HepG2 (cell line): ENCODE measurements around the gene CPXM1. TPM values are rescaled to one million over a fixed set of nuclear protein-coding genes. Genes with fewer than 3 reads are reported as not detected.

Source experiments
- ATAC-seq: fragments of 200-7000 bp; cut with Tn5 transposase; 3 replicates; pipeline ENCODE4 v1.9.1; 2020; ENCODE audit warnings: mild to moderate bottlenecking, moderate library complexity
- BruUV-seq: library from RNA; stranded (reverse); fragments of 400-500 nt; replicated peaks from 2 replicates; lab custom pipeline; 2021; lab: Mats Ljungman, UMichigan
- CTCF ChIA-PET: fragments of 300-600 bp; formaldehyde crosslinking; extraction: SDS; loops from one replicate; lab custom pipeline; 2021; ENCODE audit warnings: low total read pairs, inconsistent platforms, low intra/inter-chr PET ratio; lab: Yijun Ruan, JAX
- POLR2A ChIA-PET: fragments of 350-600 bp; sonication (Branson Sonifier 250); formaldehyde crosslinking; loops from one replicate; lab custom pipeline; 2020; ENCODE audit warnings: antibody characterized with exemption, inconsistent platforms; lab: Yijun Ruan, JAX
- DNase-seq: peaks from one replicate; pipeline ENCODE4 v3.0.0-alpha.2; 2015; ENCODE audit warnings: low spot score
- FAIRE-seq: peaks from 3 replicates; lab custom pipeline; 2011; peaks lifted over from hg19 to GRCh38; lab: Jason Lieb, UNC
- H2AFZ ChIP-seq: one replicate; pipeline ENCODE4 v1.6.1; 2011; ENCODE audit warnings: low read length, inconsistent platforms
- H3K27ac ChIP-seq: fragments of 300-600 bp; 3 replicates; pipeline ENCODE4 v1.8.0; 2011; ENCODE audit warnings: mixed run types, mild to moderate bottlenecking, mixed read lengths, low read length, inconsistent platforms; ENCODE audit not compliant: insufficient read depth; ENCODE audit errors: extremely low read length
- H3K27me3 ChIP-seq, 2 experiments: fragments of 200-600 bp in 1 of 2; 2 replicates in 1 of 2; 3 replicates in 1 of 2; pipeline versions ENCODE4 v1.6.0 to v1.8.0; 2011; ENCODE audit warnings: low read length in 2 of 2, mild to moderate bottlenecking in 2 of 2, moderate library complexity in 2 of 2, inconsistent platforms in 1 of 2; ENCODE audit not compliant: insufficient read depth in 2 of 2, control insufficient read depth in 1 of 2
- H3K36me3 ChIP-seq, 2 experiments: fragments of 200-600 bp in 1 of 2; replicated peaks in 1 of 2; 2 replicates in 1 of 2; 3 replicates in 1 of 2; pipeline versions ENCODE4 v1.5.1 to v1.8.0; 2011; ENCODE audit warnings: low read length in 2 of 2, inconsistent platforms in 1 of 2; ENCODE audit not compliant: insufficient read depth in 2 of 2, control insufficient read depth in 1 of 2
- H3K4me1 ChIP-seq: 2 replicates; pipeline ENCODE4 v1.5.1; 2012; ENCODE audit warnings: low read length, inconsistent platforms; ENCODE audit not compliant: insufficient read depth
- H3K4me2 ChIP-seq: 2 replicates; pipeline ENCODE4 v1.6.0; 2011; ENCODE audit warnings: low read depth, low read length, inconsistent platforms
- H3K4me3 ChIP-seq, 3 experiments: fragments of 200-600 bp in 1 of 3; sonication (generic), shearing (Covaris generic) in 1 of 3; replicated peaks in 1 of 3; 2 replicates each; pipeline ENCODE4 v1.5.1; 2011 to 2016; ENCODE audit warnings: low read length in 3 of 3, inconsistent platforms in 2 of 3, low read depth in 2 of 3, mild to moderate bottlenecking in 2 of 3, control low read depth in 1 of 3, mixed read lengths in 1 of 3; ENCODE audit not compliant: insufficient read depth in 1 of 3
- H3K79me2 ChIP-seq: one replicate; pipeline ENCODE4 v1.6.1; 2011; ENCODE audit warnings: low read length, inconsistent platforms; ENCODE audit not compliant: insufficient read depth
- H3K9ac ChIP-seq: 2 replicates; pipeline ENCODE4 v1.6.0; 2011; ENCODE audit warnings: mild to moderate bottlenecking, low read depth, low read length, inconsistent platforms; ENCODE audit not compliant: insufficient read depth
- H3K9me3 ChIP-seq: 2 replicates; pipeline ENCODE4 v1.5.1; 2012; ENCODE audit warnings: mild to moderate bottlenecking, low read length
- H4K20me1 ChIP-seq: 2 replicates; pipeline ENCODE4 v1.6.0; 2011; ENCODE audit warnings: inconsistent platforms, mild to moderate bottlenecking, low read length, moderate library complexity; ENCODE audit not compliant: insufficient read depth
- KLF12 ChIP-seq: sonication (generic); formaldehyde crosslinking; IDR thresholded peaks from 2 replicates; pipeline ENCODE4 v1.4.0; 2020; ENCODE audit warnings: missing genetic modification reagents, borderline replicate concordance
- KLF16 ChIP-seq, 2 experiments: sonication (generic) in 1 of 2; formaldehyde crosslinking in 1 of 2; IDR thresholded peaks; 2 replicates each; pipeline versions ENCODE4 v1.6.1 to v1.8.0; 2016 to 2023; ENCODE audit warnings: missing genetic modification reagents in 2 of 2, missing compliant biosample characterization in 1 of 2
- MAZ ChIP-seq, 2 experiments: sonication (generic) in 1 of 2; formaldehyde crosslinking in 1 of 2; IDR thresholded peaks; 2 replicates each; pipeline versions ENCODE4 v1.5.0 to v1.6.1; 2012 to 2020; ENCODE audit warnings: low read depth in 2 of 2, mild to moderate bottlenecking in 2 of 2, borderline replicate concordance in 1 of 2, improper control_type of control experiment in 1 of 2, low read length in 1 of 2, missing genetic modification reagents in 1 of 2, moderate library complexity in 1 of 2
- MED1 ChIP-seq: sonication (generic); formaldehyde crosslinking; IDR thresholded peaks from 2 replicates; pipeline ENCODE4 v1.4.0; 2020; ENCODE audit warnings: missing genetic modification reagents
- MYNN ChIP-seq: sonication (generic); formaldehyde crosslinking; IDR thresholded peaks from 2 replicates; pipeline ENCODE4 v1.4.0; 2020; ENCODE audit warnings: mild to moderate bottlenecking, low read depth, missing genetic modification reagents
- NFRKB ChIP-seq: fragments of 450-650 bp; IDR thresholded peaks from 2 replicates; pipeline ENCODE4 v1.6.1; 2017
- NPAS2 ChIP-seq: sonication (generic); formaldehyde crosslinking; IDR thresholded peaks from 2 replicates; pipeline ENCODE4 v1.8.0; 2022; ENCODE audit warnings: mild to moderate bottlenecking, missing genetic modification reagents, borderline replicate concordance
- POGZ ChIP-seq: sonication (generic); formaldehyde crosslinking; IDR thresholded peaks from 2 replicates; pipeline ENCODE4 v1.4.0; 2020; ENCODE audit warnings: mild to moderate bottlenecking, missing genetic modification reagents
- REL ChIP-seq: sonication (generic); formaldehyde crosslinking; conservative IDR thresholded peaks from 2 replicates; pipeline ENCODE4 v1.8.0; 2022; ENCODE audit warnings: mild to moderate bottlenecking, missing genetic modification reagents, moderate library complexity
- SIN3A ChIP-seq: IDR thresholded peaks from 2 replicates; pipeline ENCODE4 v1.6.1; 2011; ENCODE audit warnings: low read depth, mild to moderate bottlenecking, control low read depth, low read length, borderline replicate concordance
- TCF12 ChIP-seq, 2 experiments: fragments of 450-650 bp in 1 of 2; sonication (generic) in 1 of 2; formaldehyde crosslinking in 1 of 2; IDR thresholded peaks; 2 replicates each; pipeline versions ENCODE4 v1.6.1 to v1.8.0; 2017 to 2022; ENCODE audit warnings: antibody characterized with exemption in 1 of 2, mild to moderate bottlenecking in 1 of 2, missing genetic modification reagents in 1 of 2, moderate library complexity in 1 of 2
- ZNF616 ChIP-seq: sonication (generic); formaldehyde crosslinking; IDR thresholded peaks from 2 replicates; pipeline ENCODE4 v1.5.0; 2020; ENCODE audit warnings: low read depth, mild to moderate bottlenecking, missing genetic modification reagents
- ZNF713 ChIP-seq: sonication (generic); formaldehyde crosslinking; IDR thresholded peaks from 2 replicates; pipeline ENCODE4 v1.4.0; 2020; ENCODE audit warnings: mild to moderate bottlenecking, missing genetic modification reagents
- ZNF777 ChIP-seq: sonication (generic); formaldehyde crosslinking; IDR thresholded peaks from 2 replicates; pipeline ENCODE4 v1.4.0; 2020; ENCODE audit warnings: missing genetic modification reagents
- WGBS: methylation state at CpG from one replicate; pipeline ENCODE4 v1.1.6; 2017; ENCODE audit warnings: low lambda C conversion rate; 5-methylcytosine and 5-hydroxymethylcytosine counted together
- in situ Hi-C: cut with HindIII; loops from 2 replicates; pipeline ENCODE4 v1.10.0; 2017; ENCODE audit warnings: low pct_unique_long_range_greater_than_20kb; ENCODE audit not compliant: extremely low pct_ligation_motif_present
- intact Hi-C: fragments of 100-400 bp; cut with micrococcal nuclease; formaldehyde crosslinking; loops from one replicate; pipeline ENCODE4 v1.10.0; 2022; ENCODE audit not compliant: unreplicated experiment
- polyA plus RNA-seq, 8 experiments: library from polyadenylated mRNA; depleted of rRNA in 3 of 8; stranded (reverse) in 7 of 8; unstranded in 1 of 8; fragments of >200 nt; fragmentation: Illumina TruSeq in 4 of 8; extraction: Trizol in 4 of 8; gene quantifications; 2 replicates each; pipeline versions ENCODE4 v1.2.1 to v1.2.3, GENCODE V29; 2011 to 2016; ENCODE audit warnings: low read depth in 4 of 8, missing spikeins in 1 of 8, mixed read lengths in 1 of 8; ENCODE audit not compliant: insufficient read depth in 1 of 8
- total RNA-seq, 5 experiments: library from RNA; depleted of rRNA; stranded (reverse); fragments of >200 nt; fragmentation: Illumina TruSeq; extraction: Trizol; gene quantifications; 2 replicates each; pipeline ENCODE4 v1.2.3, GENCODE V29; 2016; ENCODE audit warnings: low read depth in 1 of 5
- TF ChIP-seq, protein P1 (sequence below): sonication (generic); formaldehyde crosslinking; IDR thresholded peaks from 2 replicates; pipeline ENCODE4 v1.4.0; 2020; ENCODE audit warnings: missing genetic modification reagents
- TF ChIP-seq, protein P2 (sequence below): sonication (generic); formaldehyde crosslinking; IDR thresholded peaks from 2 replicates; pipeline ENCODE4 v1.8.1; 2022; ENCODE audit warnings: mild to moderate bottlenecking, missing genetic modification reagents

CPXM1 gene
- total and polyA plus RNA-seq, 2 of the 13 experiments (the other 11 are each of a cell fraction or from before 2014, with no cell fraction given), result 0.07 TPM; not detected in 1

DNA sequence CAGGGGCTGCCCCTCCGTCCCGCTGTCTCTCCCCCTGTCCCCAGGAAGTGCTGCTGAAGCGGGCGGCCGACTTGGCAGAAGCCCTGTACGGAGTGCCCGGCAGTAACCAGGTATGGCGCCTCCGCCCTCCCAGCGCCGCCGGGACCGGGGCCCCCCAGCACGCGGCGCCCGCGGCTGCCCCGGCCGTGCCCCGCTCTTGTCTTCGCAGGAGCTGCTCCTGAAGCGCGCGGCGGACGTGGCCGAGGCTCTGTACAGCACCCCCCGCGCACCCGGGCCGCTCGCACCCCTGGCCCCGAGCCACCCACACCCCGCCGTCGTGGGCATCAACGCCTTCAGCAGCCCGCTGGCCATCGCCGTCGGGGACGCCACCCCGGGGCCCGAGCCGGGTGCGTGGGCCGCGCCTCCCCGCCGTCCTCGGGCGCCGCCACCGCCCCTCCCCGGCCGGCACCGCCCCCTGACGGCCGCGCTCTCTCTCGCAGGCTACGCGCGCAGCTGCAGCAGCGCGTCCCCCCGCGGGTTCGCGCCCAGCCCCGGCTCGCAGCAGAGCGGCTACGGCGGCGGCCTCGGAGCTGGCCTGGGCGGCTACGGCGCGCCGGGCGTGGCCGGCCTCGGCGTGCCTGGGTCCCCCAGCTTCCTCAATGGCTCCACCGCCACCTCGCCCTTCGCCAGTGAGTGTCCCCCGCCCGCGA lies 48.4 kb downstream of the CPXM1 start:
- peaks cover 41% of the 10 kb centered on the region for H3K4me1 ChIP-seq
- H3K36me3 ChIP-seq, result no peaks in the 10 kb centered on the region
- H3K4me2 ChIP-seq, result peak overlapping the region; percentile 93
- WGBS, result under 1% methylated on average over 52 of the region's 93 CpGs
- no peaks in the 10 kb centered on the region for H3K79me2 ChIP-seq
- H3K4me3 ChIP-seq, result peak overlapping the region; percentile 60 to 79 (median 67)
- in situ Hi-C loops (loop anchor here (5.0 to 10.0 kb wide), 2 partner anchors 65 to 93 kb away; partner anchors contain the start of genes PCED1A and VPS16), intact Hi-C loops (loop anchor here (5.0 kb wide), 1 partner anchor 40 kb away; no protein-coding TSS in a partner anchor)
- POLR2A ChIA-PET, result interaction anchor here (0.7 to 1.5 kb wide), 3 partner anchors 21 to 100 kb away, joined by 3 to 5 read pairs (median 3); partner anchors contain the start of genes NOP56, PCED1A and VPS16
- no peak overlapping the region for H2AFZ ChIP-seq
- H3K27ac ChIP-seq, result no peak overlapping the region
- peaks cover 15 to 80% of the 10 kb centered on the region in 2 experiments for H3K27me3 ChIP-seq
- H3K9ac ChIP-seq, result peak overlapping the region; percentile 20; the same call in 1 of the 2 replicates
- no TSS peak for BruUV-seq
- H3K9me3 ChIP-seq, result no peaks in the 10 kb centered on the region
- CTCF ChIA-PET, result interaction anchor here (1.9 to 2.2 kb wide), 2 partner anchors 39 to 64 kb away, joined by 5 to 7 read pairs; no protein-coding TSS in a partner anchor
- no peak for DNase-seq
- no peak for FAIRE-seq
- peak; percentile 48 for ATAC-seq
- H4K20me1 ChIP-seq, result 0 out of 2 replicates have a peak, but pooled peaks cover 3% of the 10 kb centered on the region
- TF ChIP-seq NFRKB, result no peak
- TF ChIP-seq, protein P1, sequence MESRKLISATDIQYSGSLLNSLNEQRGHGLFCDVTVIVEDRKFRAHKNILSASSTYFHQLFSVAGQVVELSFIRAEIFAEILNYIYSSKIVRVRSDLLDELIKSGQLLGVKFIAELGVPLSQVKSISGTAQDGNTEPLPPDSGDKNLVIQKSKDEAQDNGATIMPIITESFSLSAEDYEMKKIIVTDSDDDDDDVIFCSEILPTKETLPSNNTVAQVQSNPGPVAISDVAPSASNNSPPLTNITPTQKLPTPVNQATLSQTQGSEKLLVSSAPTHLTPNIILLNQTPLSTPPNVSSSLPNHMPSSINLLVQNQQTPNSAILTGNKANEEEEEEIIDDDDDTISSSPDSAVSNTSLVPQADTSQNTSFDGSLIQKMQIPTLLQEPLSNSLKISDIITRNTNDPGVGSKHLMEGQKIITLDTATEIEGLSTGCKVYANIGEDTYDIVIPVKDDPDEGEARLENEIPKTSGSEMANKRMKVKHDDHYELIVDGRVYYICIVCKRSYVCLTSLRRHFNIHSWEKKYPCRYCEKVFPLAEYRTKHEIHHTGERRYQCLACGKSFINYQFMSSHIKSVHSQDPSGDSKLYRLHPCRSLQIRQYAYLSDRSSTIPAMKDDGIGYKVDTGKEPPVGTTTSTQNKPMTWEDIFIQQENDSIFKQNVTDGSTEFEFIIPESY (CRISPR knock-in tag), result no peak
- TF ChIP-seq ZNF616 (CRISPR knock-in tag), result peak; percentile 80; the same call in 1 of the 2 replicates
- TF ChIP-seq REL (CRISPR knock-in tag), result no peak
- TF ChIP-seq TCF12 (IDR thresholded peaks at IDR 0.05), result no peak
- TF ChIP-seq TCF12 (CRISPR knock-in tag; IDR thresholded peaks at IDR 0.05), result no peak
- TF ChIP-seq MED1 (CRISPR knock-in tag), result peak; percentile 7; the same call in 1 of the 2 replicates
- no peak for TF ChIP-seq SIN3A
- TF ChIP-seq MYNN (CRISPR knock-in tag), result no peak
- TF ChIP-seq KLF16 (CRISPR knock-in tag; IDR thresholded peaks at IDR 0.05), result no peak
- no peak for TF ChIP-seq ZNF713 (CRISPR knock-in tag)
- TF ChIP-seq KLF12 (CRISPR knock-in tag), result peak; percentile 88
- TF ChIP-seq, protein P2, sequence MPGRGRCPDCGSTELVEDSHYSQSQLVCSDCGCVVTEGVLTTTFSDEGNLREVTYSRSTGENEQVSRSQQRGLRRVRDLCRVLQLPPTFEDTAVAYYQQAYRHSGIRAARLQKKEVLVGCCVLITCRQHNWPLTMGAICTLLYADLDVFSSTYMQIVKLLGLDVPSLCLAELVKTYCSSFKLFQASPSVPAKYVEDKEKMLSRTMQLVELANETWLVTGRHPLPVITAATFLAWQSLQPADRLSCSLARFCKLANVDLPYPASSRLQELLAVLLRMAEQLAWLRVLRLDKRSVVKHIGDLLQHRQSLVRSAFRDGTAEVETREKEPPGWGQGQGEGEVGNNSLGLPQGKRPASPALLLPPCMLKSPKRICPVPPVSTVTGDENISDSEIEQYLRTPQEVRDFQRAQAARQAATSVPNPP (CRISPR knock-in tag), result 0 out of 2 replicates have a peak, but pooled peaks have one; percentile 22
- TF ChIP-seq POGZ (CRISPR knock-in tag), result 0 out of 2 replicates have a peak, but pooled peaks have one; percentile 23
- TF ChIP-seq NPAS2, result no peak
- TF ChIP-seq MAZ (IDR thresholded peaks at IDR 0.05; ENCODE audit: borderline replicate concordance, low read depth, low read length), result no peak; the same call in 1 of the 2 replicates
- TF ChIP-seq MAZ (CRISPR knock-in tag; IDR thresholded peaks at IDR 0.05; ENCODE audit: low read depth), result peak; percentile 71
- peak; percentile 100 for TF ChIP-seq ZNF777 (CRISPR knock-in tag)
